Embryonic facial prominence (tissue), 1 donor: ENCODE data around the gene PLEKHA7.

Source experiments
- DNase-seq: peaks from one replicate; pipeline ENCODE4 v3.0.0-alpha.2; 2016; ENCODE audit errors: extremely low spot score

Gene PLEKHA7

GRCh38 chr11:16774936-16775613 lies 239.1 kb downstream of the PLEKHA7 start:
- no peak for DNase-seq

- DNase-seq: no peak
Measured at GRCh38 chr11:16773981-16774935, 240.0 kb downstream of the PLEKHA7 start.

GRCh38 chr11:16772141-16772512 lies 242.1 kb downstream of the PLEKHA7 start:
- no peak for DNase-seq

DNA sequence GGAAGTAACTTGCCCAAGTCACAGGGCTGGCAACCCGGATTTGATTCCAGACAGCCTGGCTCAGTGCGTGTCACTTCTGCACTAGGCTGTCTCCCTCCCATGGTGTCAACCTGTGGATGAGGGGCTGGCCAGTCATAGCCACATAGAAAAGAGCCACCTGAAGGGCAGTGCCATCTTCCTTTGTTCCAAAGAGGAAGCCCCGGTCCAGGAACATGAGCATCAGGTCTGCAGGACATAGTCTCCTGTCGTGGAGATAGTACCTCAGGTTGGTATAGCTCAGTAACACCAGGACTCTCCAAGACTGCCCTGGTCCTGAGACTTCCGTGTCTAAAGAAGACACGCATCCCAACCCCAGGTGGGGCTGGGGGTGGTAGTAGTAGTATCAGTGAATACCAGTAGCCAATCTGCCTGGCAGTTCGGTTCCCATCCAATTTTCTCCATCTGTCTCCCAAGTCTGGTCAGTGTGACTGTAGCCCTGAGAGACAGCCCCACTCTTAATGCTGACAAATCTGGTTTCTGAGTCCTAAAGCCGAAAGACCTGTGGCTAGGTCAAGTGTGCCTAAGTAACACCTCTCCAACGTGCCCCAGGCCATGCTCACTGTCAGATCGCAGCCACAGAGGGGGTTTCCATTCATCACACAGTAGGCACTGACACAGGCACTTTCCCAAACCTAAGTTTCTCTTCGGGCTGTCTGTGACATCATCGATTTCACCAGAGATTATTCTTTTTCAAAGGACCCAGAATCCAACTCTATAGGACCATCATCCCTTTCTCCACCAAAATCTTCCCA lies 242.7 kb downstream of the PLEKHA7 start:
- no peak for DNase-seq

DNA sequence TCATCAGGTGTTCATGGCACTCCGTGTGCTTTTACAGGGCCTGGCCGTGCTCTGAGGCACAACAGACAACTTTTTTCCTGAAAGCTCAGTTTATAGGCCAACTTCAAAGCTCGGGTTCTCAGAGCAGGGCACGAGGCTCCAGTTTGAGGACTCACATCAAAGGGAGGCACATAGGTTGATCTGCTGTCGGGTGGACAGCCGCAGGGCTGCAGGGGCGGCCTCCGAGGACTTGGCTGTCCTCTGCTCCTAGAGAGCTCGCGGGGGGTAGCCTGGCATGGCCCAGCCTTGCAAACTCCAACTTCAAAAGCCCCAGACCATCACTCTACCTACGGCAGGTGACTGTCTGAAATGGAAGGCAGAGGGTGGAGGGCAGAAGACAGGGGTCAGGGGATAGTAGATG lies 244.2 kb downstream of the PLEKHA7 start:
- no peak for DNase-seq

DNA sequence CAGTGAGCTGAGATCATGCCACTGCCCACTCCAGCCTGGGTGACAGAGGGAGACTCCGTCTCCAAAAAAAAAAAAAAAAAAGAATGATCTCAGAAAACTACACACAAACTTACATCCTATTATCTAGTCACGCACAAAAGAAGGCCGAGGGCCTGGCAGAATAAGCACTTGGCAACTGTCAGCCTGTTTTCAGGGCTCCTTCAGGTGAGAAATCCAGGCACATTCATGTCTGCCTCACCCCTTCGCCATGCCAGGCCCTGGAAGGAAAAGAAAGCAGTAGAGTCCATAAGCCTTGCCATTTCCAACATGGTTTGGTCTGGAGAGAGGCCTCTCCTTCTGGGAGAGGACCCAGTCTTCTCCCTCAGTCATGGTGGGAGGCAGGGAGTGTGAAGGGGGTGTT lies 244.8 kb downstream of the PLEKHA7 start:
- DNase-seq: no peak

DNA sequence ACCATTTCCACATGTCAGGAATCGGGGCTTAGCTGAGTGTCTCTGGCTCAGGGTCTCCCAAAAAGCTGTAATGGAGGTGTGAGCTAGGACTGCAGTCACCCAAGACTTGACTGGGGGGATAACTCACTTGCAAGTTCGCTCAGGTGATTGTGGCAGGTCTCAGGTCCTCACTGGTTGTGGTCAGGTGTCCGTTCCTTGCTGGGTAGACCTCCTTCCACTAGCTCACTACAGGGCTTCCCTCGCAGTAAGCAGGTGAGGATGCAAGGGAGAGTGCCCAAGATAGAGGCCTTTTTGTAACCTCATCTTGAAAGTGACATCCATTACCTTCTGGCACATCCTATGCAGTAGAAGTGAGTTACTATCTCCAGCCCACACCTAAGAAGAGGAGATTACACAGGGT lies 246.3 kb downstream of the PLEKHA7 start:
- no peak for DNase-seq

GRCh38 chr11:16767137-16767536 lies 247.1 kb downstream of the PLEKHA7 start:
- no peak for DNase-seq

DNA sequence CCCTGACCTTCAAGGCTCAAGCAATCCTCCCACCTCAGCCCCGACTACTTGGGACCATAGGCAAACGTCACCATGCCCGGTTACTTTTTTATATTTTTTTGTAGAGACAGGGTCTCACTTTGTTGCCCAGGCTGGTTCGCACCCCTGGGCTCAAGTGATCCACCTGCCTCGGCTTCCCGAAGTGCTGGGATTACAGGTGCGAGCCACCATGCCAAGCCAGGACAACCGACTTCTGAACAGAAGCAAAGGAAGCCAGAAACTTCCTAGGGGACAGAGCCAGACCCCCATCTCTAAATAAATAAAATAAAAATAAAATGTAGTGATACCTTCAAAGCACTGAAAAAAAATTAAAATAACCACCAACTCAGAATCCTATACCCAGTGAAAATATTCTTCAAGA lies 249.3 kb downstream of the PLEKHA7 start:
- DNase-seq: no peak

DNA sequence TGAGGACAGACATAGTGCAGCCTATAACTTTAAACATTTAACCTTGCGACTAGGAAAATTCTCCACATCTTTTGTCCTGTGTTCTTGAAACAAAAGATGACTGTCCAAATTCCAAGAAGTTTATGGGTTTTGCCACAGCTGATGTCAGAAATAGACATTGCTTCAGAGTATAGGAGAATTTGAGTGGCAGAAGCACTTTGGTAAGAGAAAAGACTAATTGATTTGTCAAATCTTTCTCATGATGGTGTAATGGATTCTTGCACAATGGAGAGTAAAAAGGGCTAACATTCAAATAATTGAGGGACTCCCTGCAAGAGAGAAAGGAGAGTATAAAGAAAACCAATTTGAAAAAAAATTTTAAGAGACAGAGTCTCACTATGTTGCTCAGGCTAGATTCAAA lies 250.5 kb downstream of the PLEKHA7 start:
- no peak for DNase-seq

- no peak for DNase-seq
Measured at GRCh38 chr11:16759857-16760508, 254.2 kb downstream of the PLEKHA7 start.

DNA sequence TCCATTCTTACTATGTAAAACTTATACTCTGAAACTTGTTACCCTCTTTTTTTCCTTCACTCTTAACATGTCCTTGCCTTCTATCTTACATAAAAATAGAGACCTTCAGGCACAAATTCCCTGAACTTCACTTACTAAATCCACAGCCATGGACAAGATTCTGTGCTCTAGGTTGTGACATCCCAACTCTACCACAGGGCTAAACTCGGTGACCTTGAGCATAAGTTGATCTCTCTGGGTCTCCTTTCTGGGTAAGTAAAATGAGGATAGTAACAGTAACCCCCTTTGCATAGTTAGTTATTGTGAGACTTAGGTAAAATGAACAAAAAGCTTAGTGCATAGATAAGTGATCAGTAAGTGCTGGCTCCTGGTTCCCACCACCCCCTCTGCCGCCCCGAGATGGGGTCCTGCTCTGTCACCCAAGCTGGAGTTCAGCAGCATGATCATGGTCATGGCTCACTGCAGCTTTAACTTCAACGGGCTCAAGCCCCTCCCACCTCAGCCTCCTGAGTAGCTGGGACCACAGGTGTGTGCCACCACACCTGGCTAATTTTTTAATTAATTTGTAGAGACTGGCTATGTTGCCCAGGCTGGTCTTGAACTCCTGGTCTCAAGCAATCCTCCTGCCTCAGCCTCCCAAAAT lies 255.7 kb downstream of the PLEKHA7 start:
- no peak for DNase-seq

- DNase-seq: no peak
Measured at GRCh38 chr11:16750417-16750816, 263.8 kb downstream of the PLEKHA7 start.

- no peak for DNase-seq
Measured at GRCh38 chr11:16749666-16750065, 264.5 kb downstream of the PLEKHA7 start.

GRCh38 chr11:16749092-16749491 lies 265.1 kb downstream of the PLEKHA7 start:
- no peak for DNase-seq

DNA sequence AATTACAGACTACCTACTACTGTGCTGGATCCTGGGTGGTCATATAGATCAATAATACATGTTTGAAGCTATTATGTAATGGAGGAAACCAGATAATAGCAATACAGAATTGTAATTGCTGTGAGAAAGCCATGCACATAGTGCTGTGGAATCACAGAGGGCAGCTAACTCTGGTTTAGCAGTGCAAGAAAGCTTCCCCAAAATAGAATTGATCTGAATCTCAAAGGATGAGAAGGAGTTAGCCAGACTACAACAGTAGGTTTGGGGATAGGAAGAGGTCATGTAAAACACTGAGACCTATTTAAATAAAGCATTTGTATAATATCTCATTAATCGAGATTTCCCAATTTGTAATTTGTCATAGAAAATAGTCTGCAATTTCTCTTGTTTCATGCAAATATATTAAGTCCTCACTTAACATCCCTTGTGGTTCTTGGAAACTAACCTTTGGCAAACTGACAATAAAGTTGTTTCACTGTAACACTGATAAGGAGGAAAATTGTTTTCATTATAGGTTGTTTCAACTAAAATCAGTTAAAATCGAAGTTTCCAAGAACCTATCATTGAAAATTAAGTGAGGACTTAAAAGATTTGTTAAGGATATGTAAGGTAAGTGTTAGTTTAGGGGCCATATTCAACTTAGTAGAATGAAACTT lies 268.1 kb downstream of the PLEKHA7 start:
- DNase-seq: no peak

DNA sequence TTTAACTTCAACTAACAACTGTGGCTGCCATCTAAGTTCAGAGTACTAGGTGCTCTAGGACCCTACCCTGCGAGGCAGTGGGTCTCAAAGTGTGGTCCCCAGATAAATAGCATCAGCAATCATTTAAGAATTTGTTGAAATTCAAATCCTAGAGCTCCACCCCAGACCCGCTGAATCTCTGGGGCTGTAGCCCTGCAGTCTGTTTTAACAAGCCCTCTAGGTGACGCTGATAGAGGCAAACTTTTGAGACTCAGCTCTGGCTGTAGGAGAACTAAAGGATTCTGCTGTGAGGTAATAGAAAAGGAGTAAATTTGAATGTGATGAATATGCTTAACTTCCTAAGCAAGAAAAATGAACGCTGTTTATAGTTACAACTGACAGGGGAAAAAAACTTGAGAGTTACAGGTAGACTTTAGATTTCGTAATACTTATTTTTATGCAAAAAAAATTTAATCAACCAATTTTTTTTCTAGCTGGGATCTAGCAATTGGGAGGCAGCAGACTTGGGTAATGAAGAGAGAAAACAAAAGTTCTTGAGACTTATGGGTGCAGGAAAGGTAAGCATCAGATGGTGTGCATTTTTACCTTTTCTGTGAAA lies 270.0 kb downstream of the PLEKHA7 start:
- DNase-seq: no peak

GRCh38 chr11:16743478-16743877 lies 270.7 kb downstream of the PLEKHA7 start:
- DNase-seq: no peak

- no peak for DNase-seq
Measured at GRCh38 chr11:16741473-16741872, 272.7 kb downstream of the PLEKHA7 start.
